Raji (cell line): ENCODE data around the gene LIMS3.
"Not testable (repeated sequence)": the region's sequence is repeated elsewhere in the genome, so short reads cannot be mapped to it uniquely, and the experiment has no call there.

Experiments used
- POLR2A ChIP-seq: IDR thresholded peaks from 2 replicates; pipeline ENCODE4 v1.6.1; 2011; ENCODE audit warnings: low read depth, low read length, control low read depth; ENCODE audit not compliant: insufficient read depth

The LIMS3 gene, protein sequence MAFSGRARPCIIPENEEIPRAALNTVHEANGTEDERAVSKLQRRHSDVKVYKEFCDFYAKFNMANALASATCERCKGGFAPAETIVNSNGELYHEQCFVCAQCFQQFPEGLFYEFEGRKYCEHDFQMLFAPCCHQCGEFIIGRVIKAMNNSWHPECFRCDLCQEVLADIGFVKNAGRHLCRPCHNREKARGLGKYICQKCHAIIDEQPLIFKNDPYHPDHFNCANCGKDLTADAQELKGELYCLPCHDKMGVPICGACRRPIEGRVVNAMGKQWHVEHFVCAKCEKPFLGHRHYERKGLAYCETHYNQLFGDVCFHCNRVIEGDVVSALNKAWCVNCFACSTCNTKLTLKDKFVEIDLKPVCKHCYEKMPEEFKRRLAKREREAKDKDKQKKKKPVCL

DNA sequence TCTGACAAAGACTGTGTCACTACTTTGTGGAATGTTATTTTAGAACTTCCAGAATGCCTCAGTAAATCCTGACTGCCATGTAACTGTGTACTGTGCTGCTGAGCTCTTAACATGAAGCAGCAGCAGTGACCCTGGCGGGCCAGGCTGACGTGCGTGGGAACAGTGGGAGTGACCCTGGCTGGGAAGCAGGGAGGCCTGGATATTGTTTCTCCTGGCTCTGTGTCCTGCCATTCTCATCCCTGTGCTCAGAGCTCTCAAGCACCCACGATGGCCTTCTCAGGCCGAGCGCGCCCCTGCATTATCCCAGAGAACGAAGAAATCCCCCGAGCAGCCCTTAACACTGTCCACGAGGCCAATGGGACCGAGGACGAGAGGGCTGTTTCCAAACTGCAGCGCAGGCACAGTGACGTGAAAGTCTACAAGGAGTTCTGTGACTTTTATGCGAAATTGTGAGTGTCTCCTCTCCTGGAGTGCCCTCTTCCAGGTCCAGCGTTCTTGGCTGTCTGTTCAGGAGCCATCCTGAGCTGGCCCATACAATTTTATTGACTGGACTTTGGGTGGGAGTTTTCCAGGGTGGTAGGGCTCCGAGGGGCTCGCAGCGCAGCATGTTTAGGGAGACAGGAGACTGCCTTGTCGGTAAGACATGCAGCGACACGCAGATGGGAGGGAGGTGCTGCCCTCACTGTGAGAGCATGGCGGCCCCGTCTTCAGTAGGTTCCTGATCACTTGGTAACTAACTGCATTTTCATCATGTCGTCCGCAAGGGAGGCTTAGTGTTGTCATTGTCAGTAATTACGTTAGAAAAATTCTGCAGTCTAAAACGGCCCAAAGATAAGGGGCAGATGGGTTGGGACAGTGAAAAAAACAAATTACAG, at the start of gene LIMS3:
Gene LIMS3 (plus strand): TSS at position 227 of the 875 bp plus-strand sequence. CDS start 41 bp downstream, at position 268.
- not testable (repeated sequence) for TF ChIP-seq POLR2A
